ENCODE data around the gene UGT1A9. TPM values are rescaled to one million over a fixed set of nuclear protein-coding genes. Genes with fewer than 3 reads are reported as not detected.

UGT1A9 gene
- total and polyA plus RNA-seq, 2 donors (not counting 1 experiment from before 2014, with no cell fraction given), result not detected

- no peaks in the 10 kb centered on the region for H3K36me3 ChIP-seq (ENCODE audit: control insufficient read depth, insufficient read depth, low read length)
These were observed 127.5 kb downstream of the UGT1A9 start for GRCh38 chr2:233799087-233799665.

GRCh38 chr2:233799716-233800115 is 128.0 kb downstream of the UGT1A9 start:
- no peak for DNase-seq (ENCODE audit: low read depth in 2 of 2)
- no peaks in the 10 kb centered on the region for H4K20me1 ChIP-seq (ENCODE audit: control insufficient read depth, extremely low read depth, insufficient read depth, low read length)
- H3K4me1 ChIP-seq (ENCODE audit: control insufficient read depth, extremely low read depth, insufficient read depth, low read length), result no peaks in the 10 kb centered on the region
- peaks cover 3% of the 10 kb centered on the region for H3K27me3 ChIP-seq (ENCODE audit: control insufficient read depth, insufficient read depth, low read length)
- TF ChIP-seq CTCF (conservative IDR thresholded peaks at IDR 0.05 in 1 of 2, IDR thresholded peaks at IDR 0.05 in 1 of 2; ENCODE audit: low read depth in 1 of 2, low read length in 2 of 2), result no peak
- no peak for TF ChIP-seq EZH2 (IDR thresholded peaks at IDR 0.05; ENCODE audit: low read length, missing control alignments)
- no peak overlapping the region for H3K4me3 ChIP-seq (replicated peaks in 1 of 4; ENCODE audit: control extremely low read depth in 1 of 4, insufficient read depth in 1 of 4, low read depth in 3 of 4, low read length in 4 of 4)
- H3K27ac ChIP-seq (ENCODE audit: insufficient read depth, low read length), result no peak overlapping the region
- H2AFZ ChIP-seq (ENCODE audit: low read length), result no peak overlapping the region
- no peaks in the 10 kb centered on the region for H3K79me2 ChIP-seq (ENCODE audit: control insufficient read depth, insufficient read depth, low read length)
- H3K36me3 ChIP-seq (ENCODE audit: control insufficient read depth, insufficient read depth, low read length), result no peaks in the 10 kb centered on the region
- H3K9ac ChIP-seq (ENCODE audit: insufficient read depth, low read length), result no peak overlapping the region
- H3K4me2 ChIP-seq (ENCODE audit: extremely low read depth, insufficient read depth, low read length), result no peak overlapping the region
- no peaks in the 10 kb centered on the region for H3K9me3 ChIP-seq (ENCODE audit: control insufficient read depth, insufficient read depth, low read depth, low read length)

More at GRCh38 chr2:233799087-233799665, 127.5 kb downstream of the UGT1A9 start:
- DNase-seq (ENCODE audit: low read depth in 2 of 2), result no peak
- Histone ChIP-seq H3K27me3 (ENCODE audit: control insufficient read depth, insufficient read depth, low read length) (peaks cover 3% of the 10 kb centered on the region), H4K20me1 (ENCODE audit: control insufficient read depth, extremely low read depth, insufficient read depth, low read length) (no peaks in the 10 kb centered on the region), H3K9ac (ENCODE audit: insufficient read depth, low read length) (no peak overlapping the region), H3K4me2 (ENCODE audit: extremely low read depth, insufficient read depth, low read length) (no peak overlapping the region), H3K79me2 (ENCODE audit: control insufficient read depth, insufficient read depth, low read length) (no peaks in the 10 kb centered on the region), H3K27ac (ENCODE audit: insufficient read depth, low read length) (no peak overlapping the region), H3K4me1 (ENCODE audit: control insufficient read depth, extremely low read depth, insufficient read depth, low read length) (no peaks in the 10 kb centered on the region), H2AFZ (ENCODE audit: low read length) (no peak overlapping the region), H3K4me3 (replicated peaks in 1 of 4; ENCODE audit: control extremely low read depth in 1 of 4, insufficient read depth in 1 of 4, low read depth in 3 of 4, low read length in 4 of 4) (no peak overlapping the region), H3K9me3 (ENCODE audit: control insufficient read depth, insufficient read depth, low read depth, low read length) (no peaks in the 10 kb centered on the region)
- TF ChIP-seq CTCF (conservative IDR thresholded peaks at IDR 0.05 in 1 of 2, IDR thresholded peaks at IDR 0.05 in 1 of 2; ENCODE audit: low read depth in 1 of 2, low read length in 2 of 2), result no peak
- TF ChIP-seq EZH2 (IDR thresholded peaks at IDR 0.05; ENCODE audit: low read length, missing control alignments), result no peak

GRCh38 chr2:233800208-233800607 is 128.5 kb downstream of the UGT1A9 start:
- no peak overlapping the region for H3K4me3 ChIP-seq (replicated peaks in 1 of 4; ENCODE audit: control extremely low read depth in 1 of 4, insufficient read depth in 1 of 4, low read depth in 3 of 4, low read length in 4 of 4)
- no peak overlapping the region for H2AFZ ChIP-seq (ENCODE audit: low read length)
- H3K36me3 ChIP-seq (ENCODE audit: control insufficient read depth, insufficient read depth, low read length), result no peaks in the 10 kb centered on the region
- TF ChIP-seq CTCF (conservative IDR thresholded peaks at IDR 0.05 in 1 of 2, IDR thresholded peaks at IDR 0.05 in 1 of 2; ENCODE audit: low read depth in 1 of 2, low read length in 2 of 2) (no peak), EZH2 (IDR thresholded peaks at IDR 0.05; ENCODE audit: low read length, missing control alignments) (no peak)
- no peak overlapping the region for H3K9ac ChIP-seq (ENCODE audit: insufficient read depth, low read length)
- peaks cover 3% of the 10 kb centered on the region for H3K27me3 ChIP-seq (ENCODE audit: control insufficient read depth, insufficient read depth, low read length)
- no peaks in the 10 kb centered on the region for H3K79me2 ChIP-seq (ENCODE audit: control insufficient read depth, insufficient read depth, low read length)
- no peaks in the 10 kb centered on the region for H3K9me3 ChIP-seq (ENCODE audit: control insufficient read depth, insufficient read depth, low read depth, low read length)
- no peaks in the 10 kb centered on the region for H4K20me1 ChIP-seq (ENCODE audit: control insufficient read depth, extremely low read depth, insufficient read depth, low read length)
- H3K4me2 ChIP-seq (ENCODE audit: extremely low read depth, insufficient read depth, low read length), result no peak overlapping the region
- no peak overlapping the region for H3K27ac ChIP-seq (ENCODE audit: insufficient read depth, low read length)
- no peak for DNase-seq (ENCODE audit: low read depth in 2 of 2)
- no peaks in the 10 kb centered on the region for H3K4me1 ChIP-seq (ENCODE audit: control insufficient read depth, extremely low read depth, insufficient read depth, low read length)

Measured in fibroblast of lung (primary cell).